Peyer's patch (tissue), 4 donors: ENCODE data around the gene PRTN3. TPM values are rescaled to one million over a fixed set of nuclear protein-coding genes. Genes with fewer than 3 reads are reported as not detected.

ENCODE experiments used
- DNase-seq, 3 donors: peaks; one replicate each; pipeline ENCODE4 v3.0.0-alpha.2; 2017 to 2019
- H3K27ac ChIP-seq, 4 donors: fragments of 200-600 bp; sonication (generic); one replicate each; pipeline ENCODE4 v1.5.1; 2016 to 2019
- H3K27me3 ChIP-seq, 2 donors: fragments of 200-600 bp; sonication (generic); one replicate each; pipeline ENCODE4 v1.5.1; 2019
- H3K36me3 ChIP-seq, 3 donors: fragments of 200-600 bp; sonication (generic); one replicate each; pipeline ENCODE4 v1.5.1; 2016 to 2019
- H3K4me1 ChIP-seq, 4 donors: fragments of 200-600 bp; sonication (generic); one replicate each; pipeline ENCODE4 v1.5.1; 2016 to 2019
- H3K4me3 ChIP-seq, 4 donors: fragments of 200-600 bp; sonication (generic); 1 replicate in 3 of 4; 2 replicates in 1 of 4; pipeline ENCODE4 v1.5.1; 2016 to 2019; ENCODE audit warnings: mild to moderate bottlenecking in 1 of 4
- H3K9me3 ChIP-seq, 4 donors: fragments of 200-600 bp; sonication (generic); one replicate each; pipeline ENCODE4 v1.5.1; 2016 to 2019; ENCODE audit warnings: mild to moderate bottlenecking in 1 of 4
- POLR2A ChIP-seq, 2 donors: fragments of 450-650 bp; IDR thresholded peaks; one replicate each; pipeline ENCODE4 v1.5.1; 2017; ENCODE audit warnings: antibody characterized with exemption in 2 of 2, mild to moderate bottlenecking in 2 of 2, moderate library complexity in 2 of 2
- total RNA-seq, 4 donors: library from RNA; depleted of rRNA; stranded (reverse); fragments of >200 nt; gene quantifications; one replicate each; pipeline ENCODE4 v1.1.0, GENCODE V29; 2016
- TF ChIP-seq, protein P1 (sequence below), 6 experiments: fragments of 450-650 bp in 4 of 6; fragments of 200-600 bp in 2 of 6; sonication (generic) in 1 of 6; IDR thresholded peaks; one replicate each; pipeline ENCODE4 v1.5.1; 2017 to 2019; ENCODE audit warnings: antibody characterized with exemption in 6 of 6, mild to moderate bottlenecking in 3 of 6, moderate library complexity in 1 of 6

Gene PRTN3
- total RNA-seq, 4 donors from 2014 or later: not detected

DNA sequence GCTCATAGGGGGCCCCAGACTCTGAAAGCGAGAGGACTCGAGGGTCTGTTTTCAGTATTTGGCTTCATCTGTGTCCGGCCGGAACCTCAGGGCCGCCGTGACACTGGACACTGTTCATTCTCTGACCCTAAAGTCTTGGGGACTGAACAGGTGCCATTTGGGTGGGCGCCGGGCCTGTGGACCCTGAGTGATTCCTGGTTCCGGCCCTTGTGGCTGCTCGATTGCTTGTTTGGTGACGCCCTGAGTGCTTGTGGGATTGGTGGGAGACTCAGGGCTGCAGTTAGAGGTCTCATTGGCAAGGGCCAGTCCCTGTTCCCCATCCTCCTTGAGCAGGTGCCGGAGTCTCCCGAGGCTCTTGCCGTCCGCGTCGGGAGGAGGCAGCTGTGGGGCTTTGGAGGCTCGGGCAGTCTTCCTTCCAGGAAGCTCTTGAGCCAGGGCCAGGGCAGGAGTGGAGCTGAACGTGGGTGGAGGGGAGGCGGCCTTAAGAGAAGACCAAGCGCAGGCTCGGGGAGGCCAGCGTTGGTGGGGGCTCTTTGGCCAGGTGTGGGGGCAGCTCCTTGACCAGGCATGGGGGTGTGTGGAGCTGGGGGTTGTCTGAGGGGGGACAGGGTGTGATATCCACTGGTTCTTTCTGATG lies 38.8 kb upstream of the PRTN3 start:
- Histone ChIP-seq H3K4me1 (peaks cover 10 to 52% (median 40%) of the 10 kb centered on the region in 4 donors), H3K27ac (peak overlapping the region in 3 of 4 donors; percentile 33 to 57 (median 56)), H3K9me3 (peaks cover 0 to 3% (median 0%) of the 10 kb centered on the region in 4 donors), H3K27me3 (no peaks in the 10 kb centered on the region), H3K4me3 (peak overlapping the region in 3 of 4 donors; percentile 17 to 86 (median 18)), H3K36me3 (peaks cover 3 to 65% (median 7%) of the 10 kb centered on the region in 3 donors)
- TF ChIP-seq, protein P1, sequence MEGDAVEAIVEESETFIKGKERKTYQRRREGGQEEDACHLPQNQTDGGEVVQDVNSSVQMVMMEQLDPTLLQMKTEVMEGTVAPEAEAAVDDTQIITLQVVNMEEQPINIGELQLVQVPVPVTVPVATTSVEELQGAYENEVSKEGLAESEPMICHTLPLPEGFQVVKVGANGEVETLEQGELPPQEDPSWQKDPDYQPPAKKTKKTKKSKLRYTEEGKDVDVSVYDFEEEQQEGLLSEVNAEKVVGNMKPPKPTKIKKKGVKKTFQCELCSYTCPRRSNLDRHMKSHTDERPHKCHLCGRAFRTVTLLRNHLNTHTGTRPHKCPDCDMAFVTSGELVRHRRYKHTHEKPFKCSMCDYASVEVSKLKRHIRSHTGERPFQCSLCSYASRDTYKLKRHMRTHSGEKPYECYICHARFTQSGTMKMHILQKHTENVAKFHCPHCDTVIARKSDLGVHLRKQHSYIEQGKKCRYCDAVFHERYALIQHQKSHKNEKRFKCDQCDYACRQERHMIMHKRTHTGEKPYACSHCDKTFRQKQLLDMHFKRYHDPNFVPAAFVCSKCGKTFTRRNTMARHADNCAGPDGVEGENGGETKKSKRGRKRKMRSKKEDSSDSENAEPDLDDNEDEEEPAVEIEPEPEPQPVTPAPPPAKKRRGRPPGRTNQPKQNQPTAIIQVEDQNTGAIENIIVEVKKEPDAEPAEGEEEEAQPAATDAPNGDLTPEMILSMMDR (IDR thresholded peaks at IDR 0.05): no peak
- no peak for TF ChIP-seq POLR2A (IDR thresholded peaks at IDR 0.05)
- DNase-seq: no peak

DNA sequence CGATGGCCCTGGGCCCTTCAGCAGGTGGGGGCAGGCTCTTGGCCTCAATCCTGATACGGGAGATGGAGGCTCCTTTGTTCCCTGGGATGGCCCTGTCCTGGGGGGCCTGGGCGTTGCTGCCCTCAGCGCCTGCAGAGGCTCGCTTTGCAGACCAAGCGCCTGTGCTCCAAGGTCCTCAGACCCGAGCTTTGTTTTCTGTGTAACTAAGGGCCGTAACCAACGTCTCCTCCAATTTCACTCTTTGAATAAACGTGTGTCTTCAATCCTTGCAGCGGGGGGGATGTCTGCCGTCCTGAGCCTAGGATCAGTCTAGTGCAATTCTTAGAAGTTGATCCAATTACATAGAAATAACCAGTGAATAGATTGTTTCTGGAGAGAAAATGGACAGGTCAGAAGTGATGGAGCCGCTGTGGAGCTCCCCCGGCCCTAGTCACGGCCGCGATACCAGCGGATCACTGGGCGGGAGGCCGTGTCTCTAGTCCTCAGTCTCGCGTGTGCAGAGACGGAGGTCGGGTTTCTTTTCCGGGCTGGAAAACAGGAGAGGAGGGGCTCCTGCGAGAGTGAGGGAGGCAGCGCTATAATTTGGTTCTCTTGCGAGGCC lies 38.2 kb upstream of the PRTN3 start:
- H3K27me3 ChIP-seq: no peaks in the 10 kb centered on the region
- peaks cover 10 to 52% (median 40%) of the 10 kb centered on the region in 4 donors for H3K4me1 ChIP-seq
- peak overlapping the region in 2 of 4 donors; percentile 8 to 33 for H3K27ac ChIP-seq
- DNase-seq: no peak
- peaks cover 0 to under 1% (median 0%) of the 10 kb centered on the region in 4 donors for H3K9me3 ChIP-seq
- TF ChIP-seq, protein P1 (IDR thresholded peaks at IDR 0.05): no peak
- no peak for TF ChIP-seq POLR2A (IDR thresholded peaks at IDR 0.05)
- peak overlapping the region in 1 of 4 donors; percentile 17 for H3K4me3 ChIP-seq
- peaks cover 3 to 72% (median 7%) of the 10 kb centered on the region in 3 donors for H3K36me3 ChIP-seq

DNA sequence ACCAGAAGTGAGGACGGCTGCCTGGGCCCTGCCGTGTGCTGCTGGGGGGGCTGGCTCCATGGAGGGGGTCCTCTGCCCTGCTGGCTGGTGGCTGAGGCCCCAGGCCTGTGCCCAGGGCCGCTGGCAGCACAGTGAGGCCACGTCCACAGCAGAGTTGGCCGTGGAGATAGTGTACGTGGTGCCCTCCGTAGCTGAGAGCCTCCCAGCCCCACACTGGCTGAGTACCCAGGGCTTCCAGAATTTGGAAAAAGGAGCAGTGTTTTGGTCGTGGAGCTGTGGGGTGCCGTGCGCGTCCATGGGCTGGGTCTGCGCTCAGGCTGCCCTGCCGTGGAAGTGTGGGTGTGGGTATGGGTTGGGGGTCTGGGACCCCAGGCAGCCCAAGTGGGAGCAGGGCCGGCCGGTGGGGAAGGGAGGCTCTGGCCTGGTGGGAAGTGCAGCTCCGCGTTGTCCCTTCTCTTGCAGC lies 37.7 kb upstream of the PRTN3 start:
- TF ChIP-seq, protein P1 (IDR thresholded peaks at IDR 0.05): no peak
- TF ChIP-seq POLR2A (IDR thresholded peaks at IDR 0.05): no peak
- Histone ChIP-seq H3K27me3 (no peaks in the 10 kb centered on the region), H3K4me1 (peaks cover 10 to 52% (median 39%) of the 10 kb centered on the region in 4 donors), H3K36me3 (peaks cover 3 to 77% (median 7%) of the 10 kb centered on the region in 3 donors), H3K27ac (peak overlapping the region in 1 of 4 donors; percentile 33), H3K9me3 (no peaks in the 10 kb centered on the region), H3K4me3 (no peak overlapping the region)
- DNase-seq: no peak

DNA sequence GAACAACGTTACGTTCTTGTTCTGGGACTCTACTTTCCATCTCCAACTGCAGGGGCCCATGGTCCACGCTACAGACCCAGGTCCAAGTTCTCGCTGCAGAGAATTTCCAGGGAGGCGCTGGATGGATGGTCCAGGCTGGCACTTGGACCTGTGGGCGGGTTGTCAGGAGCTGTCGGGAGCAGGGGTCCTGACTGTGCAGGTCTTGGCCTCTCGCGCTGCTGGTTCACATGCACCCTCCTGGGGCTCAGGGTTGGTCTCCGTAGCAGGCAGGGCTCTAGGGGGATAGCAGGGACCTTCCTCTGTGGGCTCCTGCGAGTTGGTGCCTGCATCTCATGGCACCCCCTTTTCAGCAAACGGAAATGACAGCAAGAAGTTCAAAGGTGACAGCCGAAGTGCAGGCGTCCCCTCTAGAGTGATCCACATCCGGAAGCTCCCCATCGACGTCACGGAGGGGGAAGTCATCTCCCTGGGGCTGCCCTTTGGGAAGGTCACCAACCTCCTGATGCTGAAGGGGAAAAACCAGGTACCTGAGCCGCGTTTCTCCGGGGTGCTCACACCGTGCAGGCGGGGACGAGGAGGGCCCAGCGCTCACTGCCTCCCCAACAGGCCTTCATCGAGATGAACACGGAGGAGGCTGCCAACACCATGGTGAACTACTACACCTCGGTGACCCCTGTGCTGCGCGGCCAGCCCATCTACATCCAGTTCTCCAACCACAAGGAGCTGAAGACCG lies 36.9 kb upstream of the PRTN3 start:
- Histone ChIP-seq H3K9me3 (no peaks in the 10 kb centered on the region), H3K27ac (no peak overlapping the region), H3K36me3 (peaks cover 3 to 84% (median 7%) of the 10 kb centered on the region in 3 donors), H3K4me1 (peaks cover 10 to 50% (median 36%) of the 10 kb centered on the region in 4 donors), H3K27me3 (no peaks in the 10 kb centered on the region), H3K4me3 (no peak overlapping the region)
- DNase-seq: no peak
- no peak for TF ChIP-seq POLR2A (IDR thresholded peaks at IDR 0.05)
- TF ChIP-seq, protein P1 (IDR thresholded peaks at IDR 0.05): no peak

DNA sequence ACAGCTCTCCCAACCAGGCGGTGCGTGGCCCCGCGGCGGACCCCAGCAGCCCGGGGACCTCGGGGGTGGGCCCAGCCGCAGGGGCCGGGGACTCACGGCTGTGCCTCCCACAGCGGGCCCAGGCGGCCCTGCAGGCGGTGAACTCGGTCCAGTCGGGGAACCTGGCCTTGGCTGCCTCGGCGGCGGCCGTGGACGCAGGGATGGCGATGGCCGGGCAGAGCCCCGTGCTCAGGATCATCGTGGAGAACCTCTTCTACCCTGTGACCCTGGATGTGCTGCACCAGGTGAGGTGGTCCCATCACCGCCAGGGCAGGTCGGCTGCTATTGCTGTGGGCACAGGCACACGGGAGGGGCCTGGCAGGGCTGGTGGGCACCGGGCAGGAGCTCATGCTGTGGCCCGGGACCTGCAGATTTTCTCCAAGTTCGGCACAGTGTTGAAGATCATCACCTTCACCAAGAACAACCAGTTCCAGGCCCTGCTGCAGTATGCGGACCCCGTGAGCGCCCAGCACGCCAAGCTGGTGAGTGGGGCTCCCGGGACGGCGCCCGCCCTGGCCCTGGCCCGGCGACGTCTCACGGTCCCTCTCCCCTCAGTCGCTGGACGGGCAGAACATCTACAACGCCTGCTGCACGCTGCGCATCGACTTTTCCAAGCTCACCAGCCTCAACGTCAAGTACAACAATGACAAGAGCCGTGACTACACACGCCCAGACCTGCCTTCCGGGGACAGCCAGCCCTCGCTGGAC lies 36.2 kb upstream of the PRTN3 start:
- H3K36me3 ChIP-seq: peaks cover 3 to 85% (median 7%) of the 10 kb centered on the region in 3 donors
- H3K27me3 ChIP-seq: no peaks in the 10 kb centered on the region
- no peak overlapping the region for H3K4me3 ChIP-seq
- TF ChIP-seq, protein P1 (IDR thresholded peaks at IDR 0.05): no peak
- TF ChIP-seq POLR2A (IDR thresholded peaks at IDR 0.05): no peak
- H3K27ac ChIP-seq: no peak overlapping the region
- H3K4me1 ChIP-seq: peaks cover 10 to 43% (median 29%) of the 10 kb centered on the region in 4 donors
- DNase-seq: no peak
- no peaks in the 10 kb centered on the region for H3K9me3 ChIP-seq
